GM19372 (cell line): ENCODE results near the gene MED6.

Experiments used
- ATAC-seq: cut with Tn5 transposase; IDR thresholded peaks from one replicate; pipeline ENCODE4 v1.9.1; 2021; ENCODE audit warnings: mild to moderate bottlenecking, low read depth, moderate library complexity; ENCODE audit not compliant: unreplicated experiment

The MED6 gene

GRCh38 chr14:70601162-70601561, 707 bp upstream of the MED6 start:
- ATAC-seq = no peak

- ATAC-seq = no peak
Measured at GRCh38 chr14:70599345-70599744, 1.1 kb downstream of the MED6 start.

GRCh38 chr14:70597731-70598130, 2.7 kb downstream of the MED6 start:
- no peak for ATAC-seq

GRCh38 chr14:70595443-70596185, 4.8 kb downstream of the MED6 start:
- no peak for ATAC-seq

- no peak for ATAC-seq
Measured at GRCh38 chr14:70594461-70594860, 6.0 kb downstream of the MED6 start.

GRCh38 chr14:70585231-70585630, 15.2 kb downstream of the MED6 start:
- ATAC-seq = no peak

- no peak for ATAC-seq
Measured at GRCh38 chr14:70576891-70577290, 23.6 kb downstream of the MED6 start.

GRCh38 chr14:70573050-70573449, 27.4 kb downstream of the MED6 start:
- ATAC-seq = no peak

- ATAC-seq = no peak
Measured at GRCh38 chr14:70571139-70571538, 29.3 kb downstream of the MED6 start.

- no peak for ATAC-seq
Measured at GRCh38 chr14:70567791-70568190, 32.7 kb downstream of the MED6 start.

- ATAC-seq = no peak
Measured at GRCh38 chr14:70563869-70564268, 36.6 kb downstream of the MED6 start.

GRCh38 chr14:70563417-70563816, 37.0 kb downstream of the MED6 start:
- no peak for ATAC-seq

- ATAC-seq = no peak
Measured at GRCh38 chr14:70558356-70558755, 42.1 kb downstream of the MED6 start.

- ATAC-seq = no peak
Measured at GRCh38 chr14:70555890-70556289, 44.6 kb downstream of the MED6 start.

- no peak for ATAC-seq
Measured at GRCh38 chr14:70538087-70538486, 62.4 kb downstream of the MED6 start.

- ATAC-seq = no peak
Measured at GRCh38 chr14:70536830-70537229, 63.6 kb downstream of the MED6 start.

GRCh38 chr14:70534904-70535303, 65.6 kb downstream of the MED6 start, which contains the start of gene ADAM20:
Gene ADAM20 (minus strand): TSS chr14:70535004. CDS start chr14:70524757, 10,247 bp downstream.
- ATAC-seq = no peak
